ENCODE data around the gene NIT2.
A peak's percentile ranks its signal among the peaks of the same experiment; 100 is the strongest.

Gene NIT2

GRCh38 chr3:100389025-100389424 lies 54.5 kb downstream of the NIT2 start:
- no CpG with 5 or more reads among the region's 1 CpG for WGBS (ENCODE audit: insufficient coverage, insufficient read length)
- no peak overlapping the region for H3K27ac ChIP-seq (ENCODE audit: low read length)
- H3K9me3 ChIP-seq (ENCODE audit: control insufficient read depth, insufficient read depth, low read length): no peaks in the 10 kb centered on the region
- H3K27me3 ChIP-seq (ENCODE audit: control insufficient read depth, insufficient read depth, low read length): no peaks in the 10 kb centered on the region
- H3K36me3 ChIP-seq (ENCODE audit: control insufficient read depth, insufficient read depth, low read length): no peaks in the 10 kb centered on the region; the same call in 1 of the 2 replicates
- no peaks in the 10 kb centered on the region for H3K4me1 ChIP-seq (ENCODE audit: control insufficient read depth, insufficient read depth, low read length)
- H3K4me3 ChIP-seq (ENCODE audit: low read length): no peak overlapping the region
- DNase-seq (ENCODE audit: low read depth, low spot score): no peak

DNA sequence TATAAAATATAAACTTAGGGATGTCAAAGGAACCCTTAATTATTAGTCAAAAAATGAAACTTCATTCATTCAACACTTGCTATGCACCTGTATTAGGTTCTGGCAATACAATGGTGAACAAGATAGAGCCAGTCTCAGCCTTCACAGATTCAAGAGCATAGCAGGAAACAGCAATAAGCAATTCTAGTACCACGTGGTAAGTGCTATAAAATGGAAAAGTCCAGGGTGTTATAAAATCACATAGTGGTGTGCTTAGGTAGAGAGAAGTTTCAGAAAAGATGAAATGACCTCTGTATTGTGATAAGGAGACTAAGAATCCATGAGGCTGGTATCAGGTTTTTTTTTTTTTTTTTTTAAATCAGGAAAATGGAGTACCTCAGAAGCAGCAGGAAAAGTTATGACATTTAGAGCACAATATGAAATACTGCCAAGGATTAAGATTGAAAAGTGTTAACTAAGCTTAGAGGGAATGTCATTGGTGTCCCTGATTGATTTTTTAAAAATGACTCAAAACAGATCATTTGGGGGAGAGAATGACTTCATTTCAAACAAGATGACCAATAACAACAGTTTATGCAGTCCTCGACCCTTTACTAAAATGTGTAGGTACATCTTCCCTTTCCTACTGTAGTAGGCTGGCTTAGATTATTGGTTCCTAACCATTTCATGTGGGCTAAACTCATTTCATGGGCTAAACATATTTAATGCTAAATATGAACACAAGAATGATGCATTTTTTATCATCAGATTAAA lies 61.3 kb downstream of the NIT2 start:
- no CpG with 5 or more reads among the region's 2 CpGs for WGBS (ENCODE audit: insufficient coverage, insufficient read length)
- DNase-seq (ENCODE audit: low read depth, low spot score): no peak
- Histone ChIP-seq H3K9me3 (ENCODE audit: control insufficient read depth, insufficient read depth, low read length) (no peaks in the 10 kb centered on the region), H3K4me3 (ENCODE audit: low read length) (no peak overlapping the region), H3K4me1 (ENCODE audit: control insufficient read depth, insufficient read depth, low read length) (peaks cover 2% of the 10 kb centered on the region; the same call in 1 of the 2 replicates), H3K27me3 (ENCODE audit: control insufficient read depth, insufficient read depth, low read length) (no peaks in the 10 kb centered on the region), H3K27ac (ENCODE audit: low read length) (no peak overlapping the region), H3K36me3 (ENCODE audit: control insufficient read depth, insufficient read depth, low read length) (no peaks in the 10 kb centered on the region)

- Histone ChIP-seq H3K9me3 (ENCODE audit: control insufficient read depth, insufficient read depth, low read length) (no peaks in the 10 kb centered on the region), H3K27ac (ENCODE audit: low read length) (no peak overlapping the region), H3K27me3 (ENCODE audit: control insufficient read depth, insufficient read depth, low read length) (no peaks in the 10 kb centered on the region), H3K36me3 (ENCODE audit: control insufficient read depth, insufficient read depth, low read length) (no peaks in the 10 kb centered on the region), H3K4me3 (ENCODE audit: low read length) (no peak overlapping the region), H3K4me1 (ENCODE audit: control insufficient read depth, insufficient read depth, low read length) (peaks cover 2% of the 10 kb centered on the region; the same call in 1 of the 2 replicates)
- no CpG with 5 or more reads among the region's 2 CpGs for WGBS (ENCODE audit: insufficient coverage, insufficient read length)
- DNase-seq (ENCODE audit: low read depth, low spot score): no peak
Measured at GRCh38 chr3:100396967-100397366, 62.4 kb downstream of the NIT2 start.

DNA sequence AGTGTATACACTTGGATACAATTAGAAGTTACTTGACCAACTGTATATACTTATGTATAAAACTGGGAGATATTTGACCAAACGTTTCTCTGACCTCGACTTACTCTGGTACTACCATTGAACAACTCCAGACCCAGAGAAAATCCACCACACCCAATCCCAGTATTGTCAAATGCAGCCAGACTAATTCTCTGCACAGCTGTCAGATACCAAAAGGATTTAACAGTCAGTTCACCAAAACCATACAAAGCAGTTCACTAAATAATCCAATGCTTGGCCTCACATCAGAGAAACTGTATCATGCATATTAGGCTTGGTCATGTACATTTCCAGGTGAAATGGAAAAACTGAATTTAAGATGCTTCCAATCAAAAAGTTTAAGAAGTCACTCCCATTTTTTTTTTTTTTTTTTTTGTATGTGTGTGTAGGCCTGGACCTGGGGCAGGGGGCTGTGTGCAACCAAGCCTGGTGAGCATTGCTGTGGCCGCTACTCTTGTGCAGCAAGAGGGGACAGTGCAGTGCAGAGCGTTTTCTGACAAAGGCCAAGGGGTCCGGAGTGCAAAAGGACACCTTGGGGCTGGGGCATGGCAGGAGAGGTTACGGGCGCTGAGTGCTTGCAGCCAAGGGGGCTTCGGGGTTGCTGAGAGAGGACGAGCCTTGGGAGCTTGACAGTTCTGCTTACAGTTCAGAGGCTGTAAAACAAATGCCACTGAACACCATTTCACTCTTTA lies 64.9 kb downstream of the NIT2 start:
- no CpG with 5 or more reads among the region's 9 CpGs for WGBS (ENCODE audit: insufficient coverage, insufficient read length)
- Histone ChIP-seq H3K27ac (ENCODE audit: low read length) (no peak overlapping the region), H3K27me3 (ENCODE audit: control insufficient read depth, insufficient read depth, low read length) (no peaks in the 10 kb centered on the region), H3K36me3 (ENCODE audit: control insufficient read depth, insufficient read depth, low read length) (no peaks in the 10 kb centered on the region), H3K4me1 (ENCODE audit: control insufficient read depth, insufficient read depth, low read length) (peaks cover 2% of the 10 kb centered on the region), H3K4me3 (ENCODE audit: low read length) (no peak overlapping the region; the same call in 1 of the 2 replicates), H3K9me3 (ENCODE audit: control insufficient read depth, insufficient read depth, low read length) (no peaks in the 10 kb centered on the region)
- no peak for DNase-seq (ENCODE audit: low read depth, low spot score)

GRCh38 chr3:100400419-100400779 lies 65.8 kb downstream of the NIT2 start:
- H3K27me3 ChIP-seq (ENCODE audit: control insufficient read depth, insufficient read depth, low read length): no peaks in the 10 kb centered on the region
- DNase-seq (ENCODE audit: low read depth, low spot score): no peak
- no CpG with 5 or more reads among the region's 22 CpGs for WGBS (ENCODE audit: insufficient coverage, insufficient read length)
- no peaks in the 10 kb centered on the region for H3K9me3 ChIP-seq (ENCODE audit: control insufficient read depth, insufficient read depth, low read length)
- H3K4me1 ChIP-seq (ENCODE audit: control insufficient read depth, insufficient read depth, low read length): peaks cover 2% of the 10 kb centered on the region
- H3K36me3 ChIP-seq (ENCODE audit: control insufficient read depth, insufficient read depth, low read length): no peaks in the 10 kb centered on the region
- peak overlapping the region; percentile 50 for H3K4me3 ChIP-seq (ENCODE audit: low read length)
- no peak overlapping the region for H3K27ac ChIP-seq (ENCODE audit: low read length)

GRCh38 chr3:100400780-100401673 lies 66.5 kb downstream of the NIT2 start, which contains the start of the genes LNP1 and TOMM70:
TSS of gene LNP1 (plus strand) at chr3:100401539. CDS start at chr3:100429730, 28,191 bp downstream.
TSS of gene TOMM70 (minus strand) at chr3:100401089. CDS start at chr3:100400949, 140 bp downstream.
- DNase-seq (ENCODE audit: low read depth, low spot score): peak; percentile 85
- Histone ChIP-seq H3K4me3 (ENCODE audit: low read length) (peak within 1 kb of the TSS; percentile 50), H3K36me3 (ENCODE audit: control insufficient read depth, insufficient read depth, low read length) (no peaks in the 10 kb centered on the region), H3K27me3 (ENCODE audit: control insufficient read depth, insufficient read depth, low read length) (no peaks in the 10 kb centered on the region), H3K27ac (ENCODE audit: low read length) (no peak within 1 kb of the TSS), H3K4me1 (ENCODE audit: control insufficient read depth, insufficient read depth, low read length) (peaks cover 2% of the 10 kb centered on the region), H3K9me3 (ENCODE audit: control insufficient read depth, insufficient read depth, low read length) (no peaks in the 10 kb centered on the region)
- no CpG with 5 or more reads among the region's 64 CpGs for WGBS (ENCODE audit: insufficient coverage, insufficient read length)

DNA sequence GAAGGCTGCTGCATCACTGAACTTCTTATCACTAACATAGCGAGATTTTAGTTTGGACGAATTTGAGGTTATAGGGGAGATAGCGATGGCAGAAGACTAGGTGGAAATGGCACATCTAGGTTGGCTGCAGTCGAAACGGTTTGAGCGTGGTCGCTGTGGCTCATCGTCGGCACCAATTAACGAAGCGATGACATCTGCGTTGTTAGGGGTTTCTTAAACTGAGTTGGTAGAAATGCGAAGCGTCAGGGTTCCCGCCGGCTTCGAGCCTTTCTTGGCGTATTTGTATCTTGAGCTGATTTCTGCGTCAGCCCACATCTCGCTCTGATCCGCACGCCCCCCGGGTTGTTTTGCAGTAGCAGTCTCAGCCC lies 67.1 kb downstream of the NIT2 start:
- H3K4me1 ChIP-seq (ENCODE audit: control insufficient read depth, insufficient read depth, low read length): peaks cover 2% of the 10 kb centered on the region
- no peak for DNase-seq (ENCODE audit: low read depth, low spot score)
- WGBS (ENCODE audit: insufficient coverage, insufficient read length): no CpG with 5 or more reads among the region's 23 CpGs
- no peak overlapping the region for H3K27ac ChIP-seq (ENCODE audit: low read length)
- no peaks in the 10 kb centered on the region; the same call in 1 of the 2 replicates for H3K36me3 ChIP-seq (ENCODE audit: control insufficient read depth, insufficient read depth, low read length)
- peak overlapping the region; percentile 50; the same call in 1 of the 2 replicates for H3K4me3 ChIP-seq (ENCODE audit: low read length)
- no peaks in the 10 kb centered on the region for H3K27me3 ChIP-seq (ENCODE audit: control insufficient read depth, insufficient read depth, low read length)
- H3K9me3 ChIP-seq (ENCODE audit: control insufficient read depth, insufficient read depth, low read length): no peaks in the 10 kb centered on the region

- no CpG with 5 or more reads among the region's 2 CpGs for WGBS (ENCODE audit: insufficient coverage, insufficient read length)
Measured at GRCh38 chr3:100402256-100402655, 67.7 kb downstream of the NIT2 start.

GRCh38 chr3:100402891-100403290 lies 68.3 kb downstream of the NIT2 start:
- DNase-seq (ENCODE audit: low read depth, low spot score): no peak
- WGBS (ENCODE audit: insufficient coverage, insufficient read length): no CpG with 5 or more reads among the region's 2 CpGs
- Histone ChIP-seq H3K27me3 (ENCODE audit: control insufficient read depth, insufficient read depth, low read length) (no peaks in the 10 kb centered on the region), H3K27ac (ENCODE audit: low read length) (no peak overlapping the region), H3K4me3 (ENCODE audit: low read length) (peak overlapping the region; percentile 22; the same call in 1 of the 2 replicates), H3K36me3 (ENCODE audit: control insufficient read depth, insufficient read depth, low read length) (no peaks in the 10 kb centered on the region; the same call in 1 of the 2 replicates), H3K9me3 (ENCODE audit: control insufficient read depth, insufficient read depth, low read length) (no peaks in the 10 kb centered on the region), H3K4me1 (ENCODE audit: control insufficient read depth, insufficient read depth, low read length) (peaks cover 2% of the 10 kb centered on the region)

More at GRCh38 chr3:100402256-100402655, 67.7 kb downstream of the NIT2 start:
- Histone ChIP-seq H3K27ac (ENCODE audit: low read length) (no peak overlapping the region), H3K36me3 (ENCODE audit: control insufficient read depth, insufficient read depth, low read length) (no peaks in the 10 kb centered on the region; the same call in 1 of the 2 replicates), H3K9me3 (ENCODE audit: control insufficient read depth, insufficient read depth, low read length) (no peaks in the 10 kb centered on the region), H3K4me3 (ENCODE audit: low read length) (peak overlapping the region; percentile 47; the same call in 1 of the 2 replicates), H3K4me1 (ENCODE audit: control insufficient read depth, insufficient read depth, low read length) (peaks cover 2% of the 10 kb centered on the region), H3K27me3 (ENCODE audit: control insufficient read depth, insufficient read depth, low read length) (no peaks in the 10 kb centered on the region)
- DNase-seq (ENCODE audit: low read depth, low spot score): no peak

Measured in iPS DF 6.9 (cell line).